GM19397 (cell line): Measurements from ENCODE around the gene DQX1.
A peak's percentile ranks its signal among the peaks of the same experiment; 100 is the strongest.

Source experiments
- ATAC-seq: cut with Tn5 transposase; IDR thresholded peaks from one replicate; pipeline ENCODE4 v1.9.1; 2021; ENCODE audit warnings: mild to moderate bottlenecking, moderate library complexity; ENCODE audit not compliant: unreplicated experiment

The DQX1 gene

GRCh38 chr2:74554820-74555531, 28.9 kb upstream of the DQX1 start:
- peak; percentile 46 for ATAC-seq

GRCh38 chr2:74553892-74554819, 28.1 kb upstream of the DQX1 start, which contains the start of the genes DOK1 and LOXL3:
TSS of gene DOK1 (plus strand) at chr2:74554720. CDS start at chr2:74554755, 35 bp downstream.
TSS of gene LOXL3 (minus strand) at chr2:74553942. CDS start at chr2:74552634, 1,308 bp downstream.
- ATAC-seq = peak; percentile 54

GRCh38 chr2:74552914-74553811, 27.1 kb upstream of the DQX1 start:
- no peak for ATAC-seq

- ATAC-seq = no peak
These were observed 26.2 kb upstream of the DQX1 start for GRCh38 chr2:74551942-74552913.

- ATAC-seq = no peak
These were observed 25.5 kb upstream of the DQX1 start for GRCh38 chr2:74551530-74551929.

GRCh38 chr2:74550231-74550630, 24.2 kb upstream of the DQX1 start:
- ATAC-seq = no peak

GRCh38 chr2:74548900-74549826, 23.1 kb upstream of the DQX1 start:
- no peak for ATAC-seq

GRCh38 chr2:74548285-74548899, 22.4 kb upstream of the DQX1 start:
- ATAC-seq = no peak

GRCh38 chr2:74546004-74546403, 20.0 kb upstream of the DQX1 start:
- no peak for ATAC-seq

- no peak for ATAC-seq
These were observed 18.6 kb upstream of the DQX1 start for GRCh38 chr2:74544634-74545033.

GRCh38 chr2:74542978-74543377, 16.9 kb upstream of the DQX1 start:
- ATAC-seq = no peak

- ATAC-seq = no peak
These were observed 14.3 kb upstream of the DQX1 start for GRCh38 chr2:74540291-74540690.

GRCh38 chr2:74538881-74539339, 12.9 kb upstream of the DQX1 start:
- ATAC-seq = no peak

- ATAC-seq = no peak
These were observed 11.1 kb upstream of the DQX1 start for GRCh38 chr2:74537140-74537539.

- ATAC-seq = no peak
These were observed 10.3 kb upstream of the DQX1 start for GRCh38 chr2:74536166-74536950.

- ATAC-seq = no peak
These were observed 9.5 kb upstream of the DQX1 start for GRCh38 chr2:74535440-74535965.

GRCh38 chr2:74534411-74534810, 8.4 kb upstream of the DQX1 start:
- no peak for ATAC-seq
